Neural cell (in vitro differentiated cells): ENCODE measurements around the gene MYBPC1. TPM values are rescaled to one million over a fixed set of nuclear protein-coding genes. Genes with fewer than 3 reads are reported as not detected.

Experiments
- H2AFZ ChIP-seq: fragments of 200-600, 300-800 bp; sonication (generic), shearing (Covaris generic); 2 replicates; pipeline ENCODE4 v1.6.0; 2014; ENCODE audit warnings: low read depth, mild to moderate bottlenecking, antibody characterized with exemption, low read length, moderate library complexity
- H3F3A ChIP-seq: fragments of 200-600 bp; shearing (Covaris generic); 2 replicates; pipeline ENCODE4 v1.6.1; 2016; ENCODE audit warnings: mild to moderate bottlenecking, moderate library complexity, mixed read lengths, antibody characterized with exemption, low read length; ENCODE audit not compliant: insufficient read depth, poor library complexity, severe bottlenecking
- H3K27ac ChIP-seq: fragments of 200-600, 300-800 bp; sonication (generic), shearing (Covaris generic); 2 replicates; pipeline ENCODE4 v1.5.1; 2014; ENCODE audit warnings: mild to moderate bottlenecking, low read length, moderate library complexity
- H3K27me3 ChIP-seq: fragments of 300-800, 200-600 bp; sonication (generic), shearing (Covaris generic); 2 replicates; pipeline ENCODE4 v1.6.0; 2014; ENCODE audit warnings: mild to moderate bottlenecking, low read depth, low read length, moderate library complexity; ENCODE audit not compliant: insufficient read depth
- H3K36me3 ChIP-seq: fragments of 300-800, 200-600 bp; sonication (generic), shearing (Covaris generic); 2 replicates; pipeline ENCODE4 v1.5.1; 2014; ENCODE audit warnings: mild to moderate bottlenecking, antibody characterized with exemption, low read length, moderate library complexity; ENCODE audit not compliant: insufficient read depth
- H3K4me2 ChIP-seq: fragments of 300-800, 200-600 bp; sonication (generic), shearing (Covaris generic); 2 replicates; pipeline ENCODE4 v1.6.0; 2014; ENCODE audit warnings: mild to moderate bottlenecking, low read length
- H3K4me3 ChIP-seq: fragments of 300-800, 200-600 bp; sonication (generic), shearing (Covaris generic); 2 replicates; pipeline ENCODE4 v1.5.1; 2014; ENCODE audit warnings: mild to moderate bottlenecking, low read length, moderate library complexity
- H3K79me2 ChIP-seq: fragments of 200-600 bp; shearing (Covaris generic); replicated peaks from 2 replicates; pipeline ENCODE4 v1.6.0; 2014; ENCODE audit warnings: mild to moderate bottlenecking, low read length, moderate library complexity; ENCODE audit not compliant: insufficient read depth
- H3K9ac ChIP-seq: fragments of 300-800, 200-600 bp; sonication (generic), shearing (Covaris generic); 2 replicates; pipeline ENCODE4 v1.6.1; 2016; ENCODE audit warnings: mild to moderate bottlenecking, low read length, mixed read lengths
- H3K9me2 ChIP-seq: fragments of 200-600 bp; shearing (Covaris generic); 2 replicates; pipeline ENCODE4 v1.6.1; 2016; ENCODE audit warnings: mild to moderate bottlenecking, low read length, mixed read lengths; ENCODE audit not compliant: insufficient read depth
- H3K9me3 ChIP-seq: fragments of 200-600, 300-800 bp; sonication (generic), shearing (Covaris generic); 2 replicates; pipeline ENCODE4 v1.6.1; 2016; ENCODE audit warnings: mild to moderate bottlenecking, mixed run types, low read length, moderate library complexity, mixed read lengths
- H4K20me1 ChIP-seq: fragments of 200-600 bp; shearing (Covaris generic); 2 replicates; pipeline ENCODE4 v1.6.1; 2016; ENCODE audit warnings: mild to moderate bottlenecking, mixed run types; ENCODE audit not compliant: insufficient read depth
- EP300 ChIP-seq: fragments of 450-650 bp; conservative IDR thresholded peaks from 2 replicates; pipeline ENCODE4 v1.6.1; 2014; ENCODE audit warnings: antibody characterized with exemption, mild to moderate bottlenecking, moderate library complexity; ENCODE audit not compliant: poor library complexity, severe bottlenecking
- EZH2 ChIP-seq: fragments of 200-600, 300-800 bp; shearing (Covaris generic), sonication (generic); IDR thresholded peaks from 2 replicates; pipeline ENCODE4 v1.6.1; 2014; ENCODE audit warnings: antibody characterized with exemption, low read length, borderline replicate concordance, mild to moderate bottlenecking; ENCODE audit not compliant: insufficient read depth, poor library complexity, severe bottlenecking
- MXI1 ChIP-seq: fragments of 450-650 bp; conservative IDR thresholded peaks from 2 replicates; pipeline ENCODE4 v1.6.1; 2014; ENCODE audit warnings: antibody characterized with exemption, mild to moderate bottlenecking; ENCODE audit not compliant: poor library complexity, severe bottlenecking
- POLR2AphosphoS5 ChIP-seq: IDR thresholded peaks from 2 replicates; pipeline ENCODE4 v1.6.1; 2012
- RAD21 ChIP-seq: fragments of 450-650 bp; conservative IDR thresholded peaks from 2 replicates; pipeline ENCODE4 v1.6.1; 2014; ENCODE audit warnings: antibody characterized with exemption, mild to moderate bottlenecking, moderate library complexity
- SMC3 ChIP-seq: fragments of 450-650 bp; conservative IDR thresholded peaks from 2 replicates; pipeline ENCODE4 v1.6.1; 2014; ENCODE audit warnings: antibody characterized with exemption, mild to moderate bottlenecking, moderate library complexity; ENCODE audit not compliant: poor library complexity
- TAF1 ChIP-seq: IDR thresholded peaks from 2 replicates; pipeline ENCODE4 v1.6.1; 2012; ENCODE audit warnings: low read depth
- polyA plus RNA-seq: library from polyadenylated mRNA; depleted of rRNA; stranded (reverse); fragments of >200 nt; gene quantifications from 2 replicates; pipeline ENCODE4 v1.2.3, GENCODE V29; 2014
- TF ChIP-seq, protein P1 (sequence below): fragments of 450-650 bp; IDR thresholded peaks from 2 replicates; pipeline ENCODE4 v1.5.1; 2014; ENCODE audit warnings: antibody characterized with exemption, mild to moderate bottlenecking, moderate library complexity; ENCODE audit not compliant: poor library complexity, severe bottlenecking
- TF ChIP-seq, protein P2 (sequence below): IDR thresholded peaks from 2 replicates; pipeline ENCODE4 v1.6.1; 2012; ENCODE audit warnings: borderline replicate concordance

The MYBPC1 gene
- polyA plus RNA-seq, 1 donor from 2014 or later: not detected

DNA sequence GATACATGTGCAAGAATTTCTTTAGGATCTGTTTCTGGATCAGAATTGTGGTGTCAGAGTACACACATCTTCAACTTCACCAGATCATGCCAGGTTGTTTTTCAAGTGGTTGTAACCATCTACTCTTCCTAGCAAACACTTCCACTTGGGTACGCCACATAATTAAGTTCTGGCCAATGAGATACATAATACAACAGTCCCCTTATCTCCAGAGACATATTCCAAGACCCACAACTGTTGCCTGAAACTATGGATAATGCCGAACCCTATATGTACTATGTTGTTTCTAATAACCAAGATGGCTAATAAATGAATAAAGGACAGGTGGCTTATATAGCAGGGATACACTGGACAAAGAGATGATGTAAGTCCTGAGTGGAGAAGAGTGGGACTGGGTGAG is 100.2 kb downstream of the MYBPC1 start:
- Histone ChIP-seq H3K36me3 (no peaks in the 10 kb centered on the region), H3K9me3 (no peaks in the 10 kb centered on the region), H3K4me3 (no peak overlapping the region), H3K79me2 (no peaks in the 10 kb centered on the region), H3K27ac (no peak overlapping the region), H3K4me2 (no peak overlapping the region), H4K20me1 (no peaks in the 10 kb centered on the region), H3F3A (no peaks in the 10 kb centered on the region), H3K27me3 (no peaks in the 10 kb centered on the region), H3K9ac (no peak overlapping the region), H3K9me2 (no peaks in the 10 kb centered on the region), H2AFZ (no peak overlapping the region)
- TF ChIP-seq EP300: no peak

DNA sequence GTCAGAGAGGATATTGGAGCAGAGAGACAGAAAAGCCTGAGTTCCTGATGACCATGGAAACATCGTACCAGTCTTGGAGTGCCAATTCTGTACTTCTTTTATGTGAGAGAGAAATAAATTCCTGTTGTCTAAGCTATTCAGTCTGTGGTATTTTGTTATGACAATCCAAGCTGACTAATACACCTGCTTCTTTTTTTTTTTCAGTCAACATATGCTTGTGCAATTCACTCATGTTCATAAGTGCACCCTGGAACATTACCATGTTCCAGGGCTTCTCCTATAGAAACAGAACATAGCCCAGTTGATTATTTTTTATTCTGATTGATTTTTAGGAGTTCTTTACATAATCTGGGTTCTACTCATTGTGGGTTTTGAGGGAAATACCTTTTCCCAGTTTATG is 100.9 kb downstream of the MYBPC1 start:
- Histone ChIP-seq H3K9me2 (no peaks in the 10 kb centered on the region), H3K27ac (no peak overlapping the region), H3K36me3 (no peaks in the 10 kb centered on the region), H3F3A (no peaks in the 10 kb centered on the region), H3K79me2 (no peaks in the 10 kb centered on the region), H3K9ac (no peak overlapping the region), H3K4me2 (no peak overlapping the region), H3K4me3 (no peak overlapping the region), H3K9me3 (no peaks in the 10 kb centered on the region), H3K27me3 (no peaks in the 10 kb centered on the region), H4K20me1 (no peaks in the 10 kb centered on the region), H2AFZ (no peak overlapping the region)
- TF ChIP-seq EZH2 (no peak), RAD21 (no peak), TAF1 (no peak), SMC3 (no peak), EP300 (no peak), MXI1 (no peak)

DNA sequence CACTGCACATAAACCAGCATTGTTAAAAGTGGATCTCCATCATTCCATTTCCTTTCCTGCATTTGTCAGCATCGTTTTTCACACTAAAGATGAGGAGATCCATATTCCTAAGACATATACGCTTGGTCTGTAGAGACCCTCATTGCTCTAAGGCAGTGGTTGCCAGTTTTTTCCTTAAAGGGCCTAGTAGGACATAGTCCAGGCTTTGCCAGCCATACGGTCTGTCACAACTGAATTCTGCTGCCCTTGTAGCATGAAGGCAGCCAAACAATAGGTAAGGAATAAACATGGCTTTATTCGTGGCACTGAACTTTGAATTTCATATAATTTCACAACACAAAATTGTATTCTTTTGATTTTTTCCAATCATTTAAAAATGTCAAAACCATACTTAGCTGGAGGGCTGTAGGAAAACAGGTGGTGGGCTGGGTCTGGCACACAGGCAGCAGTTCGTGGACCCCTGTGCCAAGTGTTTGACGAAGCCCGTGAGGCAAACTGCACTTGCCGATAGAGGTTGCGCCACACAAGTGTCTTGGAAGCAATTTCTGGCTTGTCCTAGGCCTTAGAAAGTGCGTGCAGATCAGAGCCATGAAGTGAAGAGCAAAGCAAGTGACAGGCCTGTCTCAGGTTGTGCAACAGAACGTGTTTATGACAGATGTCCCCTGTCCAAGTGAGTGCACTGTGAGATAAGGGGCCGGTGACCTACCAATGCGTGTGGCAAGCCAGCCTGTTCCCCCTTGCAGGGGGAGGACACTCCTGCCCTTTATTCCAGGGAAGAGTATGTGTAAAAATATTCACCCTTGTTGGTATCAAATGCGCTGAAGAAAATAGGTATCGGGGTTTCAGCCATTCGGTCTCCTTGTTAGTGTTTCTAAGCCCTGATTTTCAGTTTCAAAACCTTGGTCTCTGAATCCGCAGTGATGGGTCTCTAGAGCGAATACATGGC is 101.8 kb downstream of the MYBPC1 start:
- Histone ChIP-seq H3K4me3 (peak overlapping the region; percentile 91), H3K9me3 (no peaks in the 10 kb centered on the region), H4K20me1 (no peaks in the 10 kb centered on the region), H3K9ac (peak overlapping the region; percentile 83), H3K9me2 (no peaks in the 10 kb centered on the region), H3F3A (no peaks in the 10 kb centered on the region), H2AFZ (peak overlapping the region; percentile 75), H3K27ac (peak overlapping the region; percentile 55), H3K4me2 (peak overlapping the region; percentile 52), H3K27me3 (no peaks in the 10 kb centered on the region), H3K36me3 (no peaks in the 10 kb centered on the region), H3K79me2 (no peaks in the 10 kb centered on the region)
- TF ChIP-seq MXI1 (no peak), TAF1 (no peak), POLR2AphosphoS5 (no peak), RAD21 (no peak), EP300 (no peak), EZH2 (no peak), SMC3 (no peak)
- TF ChIP-seq, protein P1, sequence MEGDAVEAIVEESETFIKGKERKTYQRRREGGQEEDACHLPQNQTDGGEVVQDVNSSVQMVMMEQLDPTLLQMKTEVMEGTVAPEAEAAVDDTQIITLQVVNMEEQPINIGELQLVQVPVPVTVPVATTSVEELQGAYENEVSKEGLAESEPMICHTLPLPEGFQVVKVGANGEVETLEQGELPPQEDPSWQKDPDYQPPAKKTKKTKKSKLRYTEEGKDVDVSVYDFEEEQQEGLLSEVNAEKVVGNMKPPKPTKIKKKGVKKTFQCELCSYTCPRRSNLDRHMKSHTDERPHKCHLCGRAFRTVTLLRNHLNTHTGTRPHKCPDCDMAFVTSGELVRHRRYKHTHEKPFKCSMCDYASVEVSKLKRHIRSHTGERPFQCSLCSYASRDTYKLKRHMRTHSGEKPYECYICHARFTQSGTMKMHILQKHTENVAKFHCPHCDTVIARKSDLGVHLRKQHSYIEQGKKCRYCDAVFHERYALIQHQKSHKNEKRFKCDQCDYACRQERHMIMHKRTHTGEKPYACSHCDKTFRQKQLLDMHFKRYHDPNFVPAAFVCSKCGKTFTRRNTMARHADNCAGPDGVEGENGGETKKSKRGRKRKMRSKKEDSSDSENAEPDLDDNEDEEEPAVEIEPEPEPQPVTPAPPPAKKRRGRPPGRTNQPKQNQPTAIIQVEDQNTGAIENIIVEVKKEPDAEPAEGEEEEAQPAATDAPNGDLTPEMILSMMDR: no peak
- TF ChIP-seq, protein P2, sequence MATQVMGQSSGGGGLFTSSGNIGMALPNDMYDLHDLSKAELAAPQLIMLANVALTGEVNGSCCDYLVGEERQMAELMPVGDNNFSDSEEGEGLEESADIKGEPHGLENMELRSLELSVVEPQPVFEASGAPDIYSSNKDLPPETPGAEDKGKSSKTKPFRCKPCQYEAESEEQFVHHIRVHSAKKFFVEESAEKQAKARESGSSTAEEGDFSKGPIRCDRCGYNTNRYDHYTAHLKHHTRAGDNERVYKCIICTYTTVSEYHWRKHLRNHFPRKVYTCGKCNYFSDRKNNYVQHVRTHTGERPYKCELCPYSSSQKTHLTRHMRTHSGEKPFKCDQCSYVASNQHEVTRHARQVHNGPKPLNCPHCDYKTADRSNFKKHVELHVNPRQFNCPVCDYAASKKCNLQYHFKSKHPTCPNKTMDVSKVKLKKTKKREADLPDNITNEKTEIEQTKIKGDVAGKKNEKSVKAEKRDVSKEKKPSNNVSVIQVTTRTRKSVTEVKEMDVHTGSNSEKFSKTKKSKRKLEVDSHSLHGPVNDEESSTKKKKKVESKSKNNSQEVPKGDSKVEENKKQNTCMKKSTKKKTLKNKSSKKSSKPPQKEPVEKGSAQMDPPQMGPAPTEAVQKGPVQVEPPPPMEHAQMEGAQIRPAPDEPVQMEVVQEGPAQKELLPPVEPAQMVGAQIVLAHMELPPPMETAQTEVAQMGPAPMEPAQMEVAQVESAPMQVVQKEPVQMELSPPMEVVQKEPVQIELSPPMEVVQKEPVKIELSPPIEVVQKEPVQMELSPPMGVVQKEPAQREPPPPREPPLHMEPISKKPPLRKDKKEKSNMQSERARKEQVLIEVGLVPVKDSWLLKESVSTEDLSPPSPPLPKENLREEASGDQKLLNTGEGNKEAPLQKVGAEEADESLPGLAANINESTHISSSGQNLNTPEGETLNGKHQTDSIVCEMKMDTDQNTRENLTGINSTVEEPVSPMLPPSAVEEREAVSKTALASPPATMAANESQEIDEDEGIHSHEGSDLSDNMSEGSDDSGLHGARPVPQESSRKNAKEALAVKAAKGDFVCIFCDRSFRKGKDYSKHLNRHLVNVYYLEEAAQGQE: no peak
